Liver (tissue), 3 donors: ENCODE measurements around the gene FAM204A.

Source experiments
- CTCF ChIP-seq: fragments of 150-350 bp; IDR thresholded peaks from 2 replicates; pipeline ENCODE4 v1.5.1; 2017; ENCODE audit warnings: improper control_type of control experiment, low read depth, low read length; ENCODE audit not compliant: missing input control
- EGR1 ChIP-seq, 2 donors: IDR thresholded peaks; 2 replicates each; pipeline ENCODE4 v1.6.1; 2016 to 2018; ENCODE audit warnings: antibody characterized with exemption in 2 of 2, low read depth in 2 of 2
- GABPA ChIP-seq, 2 donors: IDR thresholded peaks in 1 of 2; conservative IDR thresholded peaks in 1 of 2; 2 replicates each; pipeline ENCODE4 v1.6.1; 2016; ENCODE audit warnings: antibody characterized with exemption in 2 of 2, mild to moderate bottlenecking in 1 of 2, moderate library complexity in 1 of 2
- MAX ChIP-seq: IDR thresholded peaks from 2 replicates; pipeline ENCODE4 v1.6.1; 2016; ENCODE audit warnings: antibody characterized with exemption
- RXRA ChIP-seq, 2 donors: IDR thresholded peaks; 2 replicates each; pipeline ENCODE4 v1.6.1; 2017 to 2018; ENCODE audit warnings: antibody characterized with exemption in 2 of 2, mild to moderate bottlenecking in 1 of 2
- TAF1 ChIP-seq: conservative IDR thresholded peaks from 2 replicates; pipeline ENCODE4 v1.6.1; 2016; ENCODE audit warnings: antibody characterized with exemption, mild to moderate bottlenecking
- YY1 ChIP-seq: IDR thresholded peaks from 2 replicates; pipeline ENCODE4 v1.6.1; 2016; ENCODE audit warnings: antibody characterized with exemption, mild to moderate bottlenecking
- donor health status: healthy.
- donor health status: healthy.

GRCh38 chr10:118249714-118250113 lies 92.4 kb downstream of the FAM204A start:
- no peak for TF ChIP-seq CTCF
- no peak for TF ChIP-seq GABPA (IDR thresholded peaks at IDR 0.05 in 1 of 2, conservative IDR thresholded peaks at IDR 0.05 in 1 of 2)
- TF ChIP-seq EGR1 (IDR thresholded peaks at IDR 0.05; ENCODE audit: low read depth in 2 of 2) = no peak
- TF ChIP-seq TAF1 = no peak
- TF ChIP-seq MAX = no peak
- no peak for TF ChIP-seq RXRA (IDR thresholded peaks at IDR 0.05)
- no peak for TF ChIP-seq YY1
